Panc1 (cell line): ENCODE data around the gene RAP1GAP. TPM values are rescaled to one million over a fixed set of nuclear protein-coding genes. Genes with fewer than 3 reads are reported as not detected.

Experiments used
- ATAC-seq: fragments of 200-7000 bp; cut with Tn5 transposase; 2 replicates; pipeline ENCODE4 v1.9.1; 2020; ENCODE audit warnings: mild to moderate bottlenecking, moderate library complexity
- BruUV-seq: library from RNA; stranded (reverse); fragments of 400-500 nt; replicated peaks from 2 replicates; lab custom pipeline; 2021; lab: Mats Ljungman, UMichigan
- CTCF ChIA-PET: fragments of 300-600 bp; sonication (Branson Sonifier 250); formaldehyde crosslinking; loops from one replicate; lab custom pipeline; 2022; ENCODE audit warnings: antibody characterized with exemption; lab: Charles Lee
- POLR2A ChIA-PET: fragments of 300-600 bp; sonication (Branson Sonifier 250); formaldehyde crosslinking; loops from one replicate; lab custom pipeline; 2022; ENCODE audit warnings: antibody characterized with exemption; lab: Charles Lee
- DNase-seq: peaks from one replicate; pipeline ENCODE4 v3.0.0-alpha.2; 2010; ENCODE audit warnings: low read depth, low spot score
- H3K27ac ChIP-seq: 2 replicates; pipeline ENCODE4 v1.5.1; 2011; ENCODE audit warnings: mild to moderate bottlenecking, low read length, inconsistent platforms
- H3K27me3 ChIP-seq: fragments of 200-500 bp; sonication (Bioruptor generic); 2 replicates; pipeline ENCODE4 v1.6.0; 2014; ENCODE audit warnings: low read length, inconsistent platforms; ENCODE audit not compliant: control insufficient read depth, insufficient read depth
- H3K36me3 ChIP-seq: fragments of 200-500 bp; sonication (Bioruptor generic); 2 replicates; pipeline ENCODE4 v1.5.1; 2014; ENCODE audit warnings: inconsistent platforms, mild to moderate bottlenecking, low read length, moderate library complexity; ENCODE audit not compliant: control insufficient read depth, insufficient read depth
- H3K4me1 ChIP-seq: 2 replicates; pipeline ENCODE4 v1.5.1; 2011; ENCODE audit warnings: inconsistent platforms, mild to moderate bottlenecking, low read length, moderate library complexity; ENCODE audit not compliant: control insufficient read depth, insufficient read depth
- H3K4me3 ChIP-seq, 2 experiments: 2 replicates each; pipeline ENCODE4 v1.5.1; 2011 to 2012; ENCODE audit warnings: low read depth in 2 of 2, low read length in 2 of 2, mild to moderate bottlenecking in 2 of 2, inconsistent platforms in 1 of 2, moderate library complexity in 1 of 2
- H3K9me3 ChIP-seq: fragments of 200-500 bp; sonication (Bioruptor generic); 2 replicates; pipeline ENCODE4 v1.5.1; 2014; ENCODE audit warnings: low read depth, mild to moderate bottlenecking, inconsistent platforms, low read length, moderate library complexity; ENCODE audit not compliant: control insufficient read depth, insufficient read depth
- POLR2AphosphoS5 ChIP-seq: IDR thresholded peaks from 2 replicates; pipeline ENCODE4 v1.6.1; 2012; ENCODE audit warnings: mild to moderate bottlenecking, low read depth, low read length, moderate library complexity
- SIN3A ChIP-seq: IDR thresholded peaks from 2 replicates; pipeline ENCODE4 v1.6.1; 2012; ENCODE audit warnings: low read depth, mild to moderate bottlenecking, low read length, moderate library complexity, borderline replicate concordance; ENCODE audit not compliant: insufficient read depth
- TCF7L2 ChIP-seq: IDR thresholded peaks from 2 replicates; pipeline ENCODE4 v1.6.1; 2011; ENCODE audit warnings: mild to moderate bottlenecking, low read depth, low read length, inconsistent platforms
- in situ Hi-C: cut with HindIII; loops from 2 replicates; pipeline ENCODE4 v1.10.0; 2016; ENCODE audit warnings: low sequenced_read_pairs, low pct_unique_long_range_greater_than_20kb
- intact Hi-C: fragments of 100-400 bp; cut with micrococcal nuclease; formaldehyde crosslinking; loops from one replicate; pipeline ENCODE4 v1.10.0; 2022; ENCODE audit not compliant: unreplicated experiment
- total RNA-seq: library from RNA; stranded (reverse); gene quantifications from one replicate; pipeline ENCODE4 v1.2.1, GENCODE V29; 2021; ENCODE audit not compliant: unreplicated experiment
- TF ChIP-seq, protein P1 (sequence below): fragments of 450-650 bp; IDR thresholded peaks from 2 replicates; pipeline ENCODE4 v1.5.1; 2017; ENCODE audit warnings: mild to moderate bottlenecking
- TF ChIP-seq, protein P2 (sequence below), 2 experiments: IDR thresholded peaks; 2 replicates each; pipeline ENCODE4 v1.6.1; 2011 to 2012; ENCODE audit warnings: low read depth in 2 of 2, control low read depth in 1 of 2, low read length in 1 of 2, mild to moderate bottlenecking in 1 of 2, moderate library complexity in 1 of 2; ENCODE audit not compliant: insufficient read depth in 1 of 2

The RAP1GAP gene
- total RNA-seq, 1 experiment from 2014 or later = 4.6 TPM

DNA sequence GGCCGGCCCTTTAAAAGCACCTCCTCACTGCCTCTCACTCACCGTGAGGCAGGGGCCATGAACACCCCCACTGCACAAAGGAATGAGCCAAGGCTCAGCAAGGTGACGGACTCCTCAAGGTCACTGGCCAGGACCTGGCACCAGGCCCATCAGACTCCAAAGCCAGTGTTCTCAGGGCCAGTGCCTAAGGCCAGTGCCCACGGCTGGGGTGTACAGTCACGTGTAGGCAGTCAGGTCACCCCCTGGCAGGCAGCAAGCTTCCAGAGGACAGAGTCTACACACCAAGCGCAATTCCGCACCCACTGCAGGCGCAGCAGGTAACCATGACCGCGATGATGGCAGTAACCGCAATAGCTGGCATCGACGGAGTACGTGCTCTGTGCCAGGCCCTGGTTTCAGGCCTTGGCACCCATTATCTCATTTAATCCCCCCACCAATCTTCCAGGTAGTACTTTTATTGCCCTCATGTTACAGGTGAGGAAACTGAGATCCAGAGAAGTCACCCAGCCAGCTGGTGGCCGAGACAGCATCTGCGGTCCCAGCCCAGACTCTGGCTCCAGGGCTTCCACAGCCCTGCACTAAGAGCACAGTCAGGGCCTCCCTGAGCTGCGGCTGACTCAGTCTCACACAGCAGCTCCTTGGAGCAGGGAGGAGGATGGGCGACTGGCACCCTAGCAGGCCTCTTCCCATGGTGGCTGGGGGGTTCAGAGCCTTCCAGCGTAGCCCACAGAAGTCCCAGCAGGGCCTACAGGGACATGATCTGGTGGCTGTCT, 27.0 kb downstream of the RAP1GAP start:
- peak; percentile 57; the same call in 1 of the 2 replicates for ATAC-seq
- intact Hi-C loops (no loop called here), in situ Hi-C loops (no loop called here)
- TF ChIP-seq TCF7L2 (no peak), POLR2AphosphoS5 (no peak), SIN3A (no peak)
- TF ChIP-seq, protein P1, sequence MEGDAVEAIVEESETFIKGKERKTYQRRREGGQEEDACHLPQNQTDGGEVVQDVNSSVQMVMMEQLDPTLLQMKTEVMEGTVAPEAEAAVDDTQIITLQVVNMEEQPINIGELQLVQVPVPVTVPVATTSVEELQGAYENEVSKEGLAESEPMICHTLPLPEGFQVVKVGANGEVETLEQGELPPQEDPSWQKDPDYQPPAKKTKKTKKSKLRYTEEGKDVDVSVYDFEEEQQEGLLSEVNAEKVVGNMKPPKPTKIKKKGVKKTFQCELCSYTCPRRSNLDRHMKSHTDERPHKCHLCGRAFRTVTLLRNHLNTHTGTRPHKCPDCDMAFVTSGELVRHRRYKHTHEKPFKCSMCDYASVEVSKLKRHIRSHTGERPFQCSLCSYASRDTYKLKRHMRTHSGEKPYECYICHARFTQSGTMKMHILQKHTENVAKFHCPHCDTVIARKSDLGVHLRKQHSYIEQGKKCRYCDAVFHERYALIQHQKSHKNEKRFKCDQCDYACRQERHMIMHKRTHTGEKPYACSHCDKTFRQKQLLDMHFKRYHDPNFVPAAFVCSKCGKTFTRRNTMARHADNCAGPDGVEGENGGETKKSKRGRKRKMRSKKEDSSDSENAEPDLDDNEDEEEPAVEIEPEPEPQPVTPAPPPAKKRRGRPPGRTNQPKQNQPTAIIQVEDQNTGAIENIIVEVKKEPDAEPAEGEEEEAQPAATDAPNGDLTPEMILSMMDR = no peak
- TF ChIP-seq, protein P2, sequence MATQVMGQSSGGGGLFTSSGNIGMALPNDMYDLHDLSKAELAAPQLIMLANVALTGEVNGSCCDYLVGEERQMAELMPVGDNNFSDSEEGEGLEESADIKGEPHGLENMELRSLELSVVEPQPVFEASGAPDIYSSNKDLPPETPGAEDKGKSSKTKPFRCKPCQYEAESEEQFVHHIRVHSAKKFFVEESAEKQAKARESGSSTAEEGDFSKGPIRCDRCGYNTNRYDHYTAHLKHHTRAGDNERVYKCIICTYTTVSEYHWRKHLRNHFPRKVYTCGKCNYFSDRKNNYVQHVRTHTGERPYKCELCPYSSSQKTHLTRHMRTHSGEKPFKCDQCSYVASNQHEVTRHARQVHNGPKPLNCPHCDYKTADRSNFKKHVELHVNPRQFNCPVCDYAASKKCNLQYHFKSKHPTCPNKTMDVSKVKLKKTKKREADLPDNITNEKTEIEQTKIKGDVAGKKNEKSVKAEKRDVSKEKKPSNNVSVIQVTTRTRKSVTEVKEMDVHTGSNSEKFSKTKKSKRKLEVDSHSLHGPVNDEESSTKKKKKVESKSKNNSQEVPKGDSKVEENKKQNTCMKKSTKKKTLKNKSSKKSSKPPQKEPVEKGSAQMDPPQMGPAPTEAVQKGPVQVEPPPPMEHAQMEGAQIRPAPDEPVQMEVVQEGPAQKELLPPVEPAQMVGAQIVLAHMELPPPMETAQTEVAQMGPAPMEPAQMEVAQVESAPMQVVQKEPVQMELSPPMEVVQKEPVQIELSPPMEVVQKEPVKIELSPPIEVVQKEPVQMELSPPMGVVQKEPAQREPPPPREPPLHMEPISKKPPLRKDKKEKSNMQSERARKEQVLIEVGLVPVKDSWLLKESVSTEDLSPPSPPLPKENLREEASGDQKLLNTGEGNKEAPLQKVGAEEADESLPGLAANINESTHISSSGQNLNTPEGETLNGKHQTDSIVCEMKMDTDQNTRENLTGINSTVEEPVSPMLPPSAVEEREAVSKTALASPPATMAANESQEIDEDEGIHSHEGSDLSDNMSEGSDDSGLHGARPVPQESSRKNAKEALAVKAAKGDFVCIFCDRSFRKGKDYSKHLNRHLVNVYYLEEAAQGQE (IDR thresholded peaks at IDR 0.05; ENCODE audit: insufficient read depth in 1 of 2, low read depth in 2 of 2, low read length in 1 of 2) = no peak
- Histone ChIP-seq H3K27ac (no peak overlapping the region), H3K4me3 (no peak overlapping the region), H3K36me3 (no peaks in the 10 kb centered on the region), H3K4me1 (peaks cover 10% of the 10 kb centered on the region; the same call in 1 of the 2 replicates), H3K9me3 (no peaks in the 10 kb centered on the region), H3K27me3 (no peaks in the 10 kb centered on the region)
- DNase-seq = no peak
- CTCF ChIA-PET = no interaction called here
- no TSS peak for BruUV-seq
- POLR2A ChIA-PET = no interaction called here

DNA sequence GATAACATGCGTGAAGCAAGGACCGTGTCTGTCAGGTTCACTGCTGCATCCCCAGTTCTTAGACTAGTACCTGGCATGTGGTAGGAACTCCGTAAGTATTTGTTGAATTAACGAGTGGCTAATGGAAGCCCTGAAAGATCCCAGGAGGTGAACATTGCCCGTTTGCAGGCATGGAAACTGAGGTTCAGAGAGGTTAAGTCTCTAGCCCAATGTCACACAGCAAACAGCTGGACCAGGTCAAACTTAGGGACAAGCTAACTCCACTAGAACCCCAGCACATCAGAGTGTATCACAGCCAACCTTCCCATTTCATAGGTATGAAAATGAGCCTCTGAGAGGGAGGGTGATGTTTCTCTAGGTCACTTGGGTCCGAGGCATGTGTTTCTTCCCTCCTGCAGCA, 27.6 kb downstream of the RAP1GAP start:
- DNase-seq (no peak), ATAC-seq (no peak)
- H3K36me3 ChIP-seq = no peaks in the 10 kb centered on the region
- TF ChIP-seq, protein P2 (IDR thresholded peaks at IDR 0.05; ENCODE audit: insufficient read depth in 1 of 2, low read depth in 2 of 2, low read length in 1 of 2) = no peak
- no peak for TF ChIP-seq POLR2AphosphoS5
- TF ChIP-seq TCF7L2 = no peak
- TF ChIP-seq, protein P1 = no peak
- TF ChIP-seq SIN3A = no peak
- no peaks in the 10 kb centered on the region for H3K9me3 ChIP-seq
- no peaks in the 10 kb centered on the region for H3K27me3 ChIP-seq
- intact Hi-C loops = no loop called here
- H3K27ac ChIP-seq = no peak overlapping the region
- peaks cover 10% of the 10 kb centered on the region; the same call in 1 of the 2 replicates for H3K4me1 ChIP-seq
- ChIA-PET POLR2A (no interaction called here), CTCF (no interaction called here)
- in situ Hi-C loops = no loop called here
- H3K4me3 ChIP-seq = no peak overlapping the region
- no TSS peak for BruUV-seq
